Measurements from ENCODE around the gene PKP2.

Gene PKP2

GRCh38 chr12:32896432-32897280, at the start of gene PKP2:
TSS of gene PKP2 (minus strand) at chr12:32896777. CDS start at chr12:32896731, 46 bp downstream.
- DNase-seq: no peak

- DNase-seq: no peak
These were observed 47.6 kb upstream of the PKP2 start for GRCh38 chr12:32944195-32944594.

GRCh38 chr12:32939801-32940200, 43.2 kb upstream of the PKP2 start:
- DNase-seq: no peak

GRCh38 chr12:32926963-32927362, 30.4 kb upstream of the PKP2 start:
- no peak for DNase-seq

GRCh38 chr12:32926356-32926755, 29.8 kb upstream of the PKP2 start:
- DNase-seq: no peak

- DNase-seq: no peak
These were observed 26.1 kb upstream of the PKP2 start for GRCh38 chr12:32922546-32923297.

GRCh38 chr12:32921397-32921796, 24.8 kb upstream of the PKP2 start:
- no peak for DNase-seq

GRCh38 chr12:32920506-32921085, 24.0 kb upstream of the PKP2 start:
- no peak for DNase-seq

- DNase-seq: no peak
These were observed 22.6 kb upstream of the PKP2 start for GRCh38 chr12:32918890-32919801.

GRCh38 chr12:32917094-32917611, 20.6 kb upstream of the PKP2 start:
- DNase-seq: no peak

GRCh38 chr12:32907898-32908476, 11.4 kb upstream of the PKP2 start:
- no peak for DNase-seq

GRCh38 chr12:32907166-32907565, 10.6 kb upstream of the PKP2 start:
- DNase-seq: no peak

- no peak for DNase-seq
These were observed 10.0 kb upstream of the PKP2 start for GRCh38 chr12:32906399-32907165.

GRCh38 chr12:32903763-32904162, 7.2 kb upstream of the PKP2 start:
- no peak for DNase-seq

- no peak for DNase-seq
These were observed 6.7 kb upstream of the PKP2 start for GRCh38 chr12:32903318-32903717.

GRCh38 chr12:32902287-32902997, 5.9 kb upstream of the PKP2 start:
- DNase-seq: no peak

GRCh38 chr12:32901553-32901952, 5.0 kb upstream of the PKP2 start:
- DNase-seq: no peak

- no peak for DNase-seq
These were observed 1.4 kb upstream of the PKP2 start for GRCh38 chr12:32897687-32898573.

- DNase-seq: no peak
These were observed 669 bp upstream of the PKP2 start for GRCh38 chr12:32897281-32897610.
